NT2/D1 (cell line): ENCODE data around the gene HAGHL.

ENCODE experiments used
- DNase-seq: peaks from one replicate; pipeline ENCODE4 v3.0.0-alpha.2; 2011; ENCODE audit warnings: low read depth, low spot score
- H3K27me3 ChIP-seq: 2 replicates; pipeline ENCODE4 v1.6.0; 2011; ENCODE audit warnings: mild to moderate bottlenecking; ENCODE audit not compliant: insufficient read length, insufficient read depth
- H3K36me3 ChIP-seq: 2 replicates; pipeline ENCODE4 v1.6.1; 2011; ENCODE audit warnings: mild to moderate bottlenecking, low read length, mixed read lengths; ENCODE audit not compliant: insufficient read depth, insufficient read length
- H3K4me1 ChIP-seq: 2 replicates; pipeline ENCODE4 v1.5.1; 2011; ENCODE audit not compliant: insufficient read depth, insufficient read length
- H3K4me3 ChIP-seq: 2 replicates; pipeline ENCODE4 v1.5.1; 2011; ENCODE audit warnings: low read depth; ENCODE audit not compliant: insufficient read length
- H3K9ac ChIP-seq: 2 replicates; pipeline ENCODE4 v1.6.0; 2011; ENCODE audit warnings: low read depth; ENCODE audit not compliant: insufficient read length
- H3K9me3 ChIP-seq: 2 replicates; pipeline ENCODE4 v1.5.1; 2011; ENCODE audit warnings: mild to moderate bottlenecking, low read length; ENCODE audit not compliant: insufficient read depth
- SUZ12 ChIP-seq: IDR thresholded peaks from 2 replicates; pipeline ENCODE4 v1.6.1; 2011; ENCODE audit not compliant: insufficient read length, insufficient read depth; ENCODE audit errors: extremely low read depth
- YY1 ChIP-seq: IDR thresholded peaks from 2 replicates; pipeline ENCODE4 v1.6.1; 2011; ENCODE audit not compliant: insufficient read length, insufficient read depth
- ZNF274 ChIP-seq: IDR thresholded peaks from 2 replicates; pipeline ENCODE4 v1.6.1; 2011; ENCODE audit warnings: mild to moderate bottlenecking, low read depth, low read length

The HAGHL gene

GRCh38 chr16:715477-716199 is 11.3 kb upstream of the HAGHL start:
- H3K4me1 ChIP-seq: peaks cover 56% of the 10 kb centered on the region
- peak overlapping the region; percentile 76 for H3K4me3 ChIP-seq
- peak overlapping the region; percentile 90 for H3K9ac ChIP-seq
- peaks cover 10% of the 10 kb centered on the region for H3K27me3 ChIP-seq
- no peaks in the 10 kb centered on the region for H3K9me3 ChIP-seq
- no peak for TF ChIP-seq SUZ12
- TF ChIP-seq YY1: no peak
- no peak for TF ChIP-seq ZNF274
- no peak for DNase-seq
- H3K36me3 ChIP-seq: peaks cover 2% of the 10 kb centered on the region

- TF ChIP-seq YY1 (no peak), ZNF274 (no peak), SUZ12 (no peak)
- H3K36me3 ChIP-seq: peaks cover 2% of the 10 kb centered on the region
- H3K9ac ChIP-seq: peak overlapping the region; percentile 90
- H3K4me3 ChIP-seq: peak overlapping the region; percentile 76
- H3K9me3 ChIP-seq: no peaks in the 10 kb centered on the region
- H3K27me3 ChIP-seq: peaks cover 4% of the 10 kb centered on the region
- no peak for DNase-seq
- H3K4me1 ChIP-seq: peaks cover 50% of the 10 kb centered on the region
These were observed 10.7 kb upstream of the HAGHL start for GRCh38 chr16:716200-716568.

- Histone ChIP-seq H3K4me3 (no peak overlapping the region), H3K9me3 (no peaks in the 10 kb centered on the region), H3K9ac (peak overlapping the region; percentile 90), H3K36me3 (peaks cover 2% of the 10 kb centered on the region), H3K27me3 (no peaks in the 10 kb centered on the region), H3K4me1 (peaks cover 51% of the 10 kb centered on the region)
- DNase-seq: no peak
- TF ChIP-seq SUZ12 (no peak), ZNF274 (no peak), YY1 (no peak)
These were observed 10.1 kb upstream of the HAGHL start for GRCh38 chr16:716768-717325.

- no peak for DNase-seq
- TF ChIP-seq SUZ12 (no peak), YY1 (no peak), ZNF274 (no peak)
- Histone ChIP-seq H3K4me1 (peaks cover 51% of the 10 kb centered on the region), H3K4me3 (no peak overlapping the region), H3K36me3 (peaks cover 4% of the 10 kb centered on the region), H3K27me3 (no peaks in the 10 kb centered on the region), H3K9me3 (no peaks in the 10 kb centered on the region; the same call in 1 of the 2 replicates), H3K9ac (peak overlapping the region; percentile 76)
These were observed 9.3 kb upstream of the HAGHL start for GRCh38 chr16:717450-718245.

- H3K27me3 ChIP-seq: no peaks in the 10 kb centered on the region
- H3K36me3 ChIP-seq: peaks cover 12% of the 10 kb centered on the region
- H3K9me3 ChIP-seq: no peaks in the 10 kb centered on the region; the same call in 1 of the 2 replicates
- H3K4me3 ChIP-seq: no peak overlapping the region
- no peak for DNase-seq
- H3K4me1 ChIP-seq: peaks cover 51% of the 10 kb centered on the region
- H3K9ac ChIP-seq: peak overlapping the region; percentile 76
- TF ChIP-seq SUZ12 (no peak), YY1 (no peak), ZNF274 (no peak)
These were observed 8.5 kb upstream of the HAGHL start for GRCh38 chr16:718389-718788.

GRCh38 chr16:718922-719321 is 8.0 kb upstream of the HAGHL start:
- Histone ChIP-seq H3K9me3 (no peaks in the 10 kb centered on the region; the same call in 1 of the 2 replicates), H3K9ac (peak overlapping the region; percentile 76), H3K27me3 (no peaks in the 10 kb centered on the region), H3K4me1 (peaks cover 48% of the 10 kb centered on the region), H3K4me3 (no peak overlapping the region), H3K36me3 (peaks cover 14% of the 10 kb centered on the region)
- TF ChIP-seq YY1: no peak
- no peak for TF ChIP-seq SUZ12
- no peak for TF ChIP-seq ZNF274
- no peak for DNase-seq

- Histone ChIP-seq H3K4me3 (peak overlapping the region; percentile 88), H3K9ac (peak overlapping the region; percentile 99), H3K27me3 (no peaks in the 10 kb centered on the region), H3K36me3 (peaks cover 14% of the 10 kb centered on the region), H3K9me3 (no peaks in the 10 kb centered on the region; the same call in 1 of the 2 replicates), H3K4me1 (peaks cover 41% of the 10 kb centered on the region)
- TF ChIP-seq ZNF274: no peak
- no peak for TF ChIP-seq YY1
- no peak for TF ChIP-seq SUZ12
- no peak for DNase-seq
These were observed 7.0 kb upstream of the HAGHL start for GRCh38 chr16:719815-720446.
